ENCODE data around the gene NT5C1A. TPM values are rescaled to one million over a fixed set of nuclear protein-coding genes. Genes with fewer than 3 reads are reported as not detected.

Gene NT5C1A
- total and polyA plus RNA-seq, 2 donors (not counting 1 experiment from before 2014, with no cell fraction given) = not detected

DNA sequence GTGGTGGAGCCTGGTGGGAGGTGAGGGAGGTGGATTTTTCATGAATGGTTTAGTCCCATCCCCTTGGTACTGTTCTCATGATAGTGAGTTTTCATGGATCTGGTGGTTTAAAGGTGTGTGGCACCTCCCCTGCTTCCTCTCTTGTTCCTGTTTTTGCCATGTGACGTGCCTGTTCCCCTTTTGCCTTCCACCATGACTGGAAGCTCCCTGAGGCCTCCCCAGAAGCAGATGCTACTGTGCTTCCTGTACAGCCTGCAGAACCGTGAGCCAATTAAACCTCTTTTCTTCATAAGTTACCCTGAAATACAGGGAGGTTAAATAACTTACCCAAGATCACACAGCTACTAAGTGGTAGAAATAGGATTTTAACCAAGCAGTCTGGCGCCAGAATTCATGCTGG, 28.2 kb downstream of the NT5C1A start:
- Histone ChIP-seq H3K9ac (ENCODE audit: low read length) (no peak overlapping the region), H3K27me3 (replicated peaks in 1 of 4; ENCODE audit: control extremely low read depth in 1 of 4, control insufficient read depth in 3 of 4, insufficient read depth in 4 of 4, low read length in 3 of 4) (peaks cover 0 to 20% (median 6%) of the 10 kb centered on the region in 4 experiments), H4K20me1 (ENCODE audit: control insufficient read depth, insufficient read depth, low read length, poor library complexity, severe bottlenecking) (no peaks in the 10 kb centered on the region), H3K27ac (ENCODE audit: low read length in 2 of 2) (no peak overlapping the region), H3K9me3 (ENCODE audit: control extremely low read depth in 1 of 3, control insufficient read depth in 2 of 3, insufficient read depth in 1 of 3, low read length in 2 of 3) (peaks cover 0 to 8% (median 0%) of the 10 kb centered on the region in 3 donors), H2AFZ (ENCODE audit: insufficient read depth, low read depth, low read length, poor library complexity, severe bottlenecking) (no peak overlapping the region), H3K4me1 (ENCODE audit: control insufficient read depth in 2 of 2, insufficient read depth in 2 of 2, low read length in 2 of 2) (peaks cover 6 to 7% of the 10 kb centered on the region in 2 donors), H3K36me3 (replicated peaks in 1 of 2; ENCODE audit: control extremely low read depth in 1 of 2, control insufficient read depth in 1 of 2, extremely low read depth in 1 of 2, insufficient read depth in 2 of 2, low read length in 1 of 2) (no peaks in the 10 kb centered on the region), H3K79me2 (ENCODE audit: control insufficient read depth, insufficient read depth, low read length) (no peaks in the 10 kb centered on the region), H3K4me2 (replicated peaks; ENCODE audit: low read depth, low read length, poor library complexity, severe bottlenecking) (no peak overlapping the region), H3K4me3 (ENCODE audit: control extremely low read depth in 1 of 5, extremely low read depth in 1 of 5, insufficient read depth in 1 of 5, low read depth in 2 of 5, low read length in 4 of 5) (no peak overlapping the region)
- no peaks in the 10 kb centered on the region for H3K9me3 Mint-ChIP-seq (ENCODE audit: insufficient read depth)
- no peak overlapping the region for H3K27ac Mint-ChIP-seq
- POLR2A ChIA-PET = no interaction called here
- CTCF ChIA-PET = interaction anchor here (1.9 kb wide), 1 partner anchor 10 kb away, joined by 8 read pairs; no protein-coding TSS in a partner anchor
- H3K27me3 Mint-ChIP-seq = peaks cover 21% of the 10 kb centered on the region
- H3K4me1 Mint-ChIP-seq = peaks cover 4% of the 10 kb centered on the region
- ATAC-seq (ENCODE audit: low read depth) (no peak), DNase-seq (no peak)
- intact Hi-C loops (cut with micrococcal nuclease) = no loop called here
- 46% methylated on average over 2 of the region's 3 CpGs for WGBS (ENCODE audit: insufficient coverage)
- H3K4me3 Mint-ChIP-seq = no peak overlapping the region
- TF ChIP-seq, protein P1, sequence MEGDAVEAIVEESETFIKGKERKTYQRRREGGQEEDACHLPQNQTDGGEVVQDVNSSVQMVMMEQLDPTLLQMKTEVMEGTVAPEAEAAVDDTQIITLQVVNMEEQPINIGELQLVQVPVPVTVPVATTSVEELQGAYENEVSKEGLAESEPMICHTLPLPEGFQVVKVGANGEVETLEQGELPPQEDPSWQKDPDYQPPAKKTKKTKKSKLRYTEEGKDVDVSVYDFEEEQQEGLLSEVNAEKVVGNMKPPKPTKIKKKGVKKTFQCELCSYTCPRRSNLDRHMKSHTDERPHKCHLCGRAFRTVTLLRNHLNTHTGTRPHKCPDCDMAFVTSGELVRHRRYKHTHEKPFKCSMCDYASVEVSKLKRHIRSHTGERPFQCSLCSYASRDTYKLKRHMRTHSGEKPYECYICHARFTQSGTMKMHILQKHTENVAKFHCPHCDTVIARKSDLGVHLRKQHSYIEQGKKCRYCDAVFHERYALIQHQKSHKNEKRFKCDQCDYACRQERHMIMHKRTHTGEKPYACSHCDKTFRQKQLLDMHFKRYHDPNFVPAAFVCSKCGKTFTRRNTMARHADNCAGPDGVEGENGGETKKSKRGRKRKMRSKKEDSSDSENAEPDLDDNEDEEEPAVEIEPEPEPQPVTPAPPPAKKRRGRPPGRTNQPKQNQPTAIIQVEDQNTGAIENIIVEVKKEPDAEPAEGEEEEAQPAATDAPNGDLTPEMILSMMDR (IDR thresholded peaks at IDR 0.05) = no peak
- TF ChIP-seq EZH2 (IDR thresholded peaks at IDR 0.05; ENCODE audit: borderline replicate concordance, insufficient read depth, low read depth, low read length, poor library complexity, severe bottlenecking) = no peak

DNA sequence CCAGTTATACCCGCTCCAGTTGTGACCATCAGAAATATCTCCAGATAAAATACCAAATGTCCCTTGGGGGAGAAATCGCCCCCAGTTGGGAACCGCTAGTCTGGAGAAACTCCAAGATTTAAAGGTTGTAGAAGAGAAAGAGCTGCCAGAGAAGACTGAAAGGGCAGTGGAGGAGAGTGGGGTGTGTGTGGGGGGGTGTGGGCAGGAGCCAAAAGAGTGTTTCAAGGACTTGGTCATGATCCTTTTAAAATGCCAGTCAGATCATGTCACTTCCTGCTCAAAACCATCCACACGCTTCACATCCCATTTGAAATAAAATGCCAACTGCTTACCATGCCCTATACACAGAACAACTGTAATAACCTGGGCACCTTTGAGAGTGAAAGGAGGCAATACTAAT, 29.1 kb downstream of the NT5C1A start:
- Histone ChIP-seq H3K4me3 (ENCODE audit: control extremely low read depth in 1 of 5, extremely low read depth in 1 of 5, insufficient read depth in 1 of 5, low read depth in 2 of 5, low read length in 4 of 5) (no peak overlapping the region), H3K4me2 (replicated peaks; ENCODE audit: low read depth, low read length, poor library complexity, severe bottlenecking) (no peak overlapping the region), H4K20me1 (ENCODE audit: control insufficient read depth, insufficient read depth, low read length, poor library complexity, severe bottlenecking) (no peaks in the 10 kb centered on the region), H2AFZ (ENCODE audit: insufficient read depth, low read depth, low read length, poor library complexity, severe bottlenecking) (no peak overlapping the region), H3K9ac (ENCODE audit: low read length) (no peak overlapping the region), H3K9me3 (ENCODE audit: control extremely low read depth in 1 of 3, control insufficient read depth in 2 of 3, insufficient read depth in 1 of 3, low read length in 2 of 3) (peaks cover 0 to 8% (median 0%) of the 10 kb centered on the region in 3 donors), H3K79me2 (ENCODE audit: control insufficient read depth, insufficient read depth, low read length) (no peaks in the 10 kb centered on the region), H3K4me1 (ENCODE audit: control insufficient read depth in 2 of 2, insufficient read depth in 2 of 2, low read length in 2 of 2) (peaks cover 6 to 9% of the 10 kb centered on the region in 2 donors), H3K36me3 (replicated peaks in 1 of 2; ENCODE audit: control extremely low read depth in 1 of 2, control insufficient read depth in 1 of 2, extremely low read depth in 1 of 2, insufficient read depth in 2 of 2, low read length in 1 of 2) (no peaks in the 10 kb centered on the region), H3K27ac (ENCODE audit: low read length in 2 of 2) (no peak overlapping the region), H3K27me3 (replicated peaks in 1 of 4; ENCODE audit: control extremely low read depth in 1 of 4, control insufficient read depth in 3 of 4, insufficient read depth in 4 of 4, low read length in 3 of 4) (peaks cover 0 to 29% (median 12%) of the 10 kb centered on the region in 4 experiments)
- Mint-ChIP-seq H3K27ac (no peak overlapping the region), H3K9me3 (ENCODE audit: insufficient read depth) (no peaks in the 10 kb centered on the region), H3K4me3 (no peak overlapping the region), H3K27me3 (peaks cover 30% of the 10 kb centered on the region), H3K4me1 (peaks cover 4% of the 10 kb centered on the region)
- DNase-seq (no peak), ATAC-seq (ENCODE audit: low read depth) (no peak)
- ChIA-PET CTCF (interaction anchor here (1.5 to 1.9 kb wide), 2 partner anchors 11 to 12 kb away, joined by 3 to 8 read pairs; no protein-coding TSS in a partner anchor), POLR2A (no interaction called here)
- no peak for TF ChIP-seq EZH2 (IDR thresholded peaks at IDR 0.05; ENCODE audit: borderline replicate concordance, insufficient read depth, low read depth, low read length, poor library complexity, severe bottlenecking)
- TF ChIP-seq, protein P1 (IDR thresholded peaks at IDR 0.05) = no peak
- 91% methylated on average over 3 of the region's 4 CpGs for WGBS (ENCODE audit: insufficient coverage)
- intact Hi-C loops (cut with micrococcal nuclease) = no loop called here
